Tibial nerve (tissue), 3 donors: ENCODE results near the gene SLC24A3.

Source experiments
- POLR2A ChIP-seq, 2 donors: fragments of 450-650 bp; IDR thresholded peaks; one replicate each; pipeline ENCODE4 v1.6.1; 2017; ENCODE audit warnings: antibody characterized with exemption in 2 of 2, mild to moderate bottlenecking in 2 of 2, moderate library complexity in 2 of 2
- TF ChIP-seq, protein P1 (sequence below), 5 experiments: fragments of 200-600 bp in 3 of 5; fragments of 450-650 bp in 2 of 5; sonication (generic) in 3 of 5; IDR thresholded peaks; one replicate each; pipeline ENCODE4 v1.5.1; 2016 to 2019; ENCODE audit warnings: antibody characterized with exemption in 5 of 5, mild to moderate bottlenecking in 3 of 5, moderate library complexity in 2 of 5

DNA sequence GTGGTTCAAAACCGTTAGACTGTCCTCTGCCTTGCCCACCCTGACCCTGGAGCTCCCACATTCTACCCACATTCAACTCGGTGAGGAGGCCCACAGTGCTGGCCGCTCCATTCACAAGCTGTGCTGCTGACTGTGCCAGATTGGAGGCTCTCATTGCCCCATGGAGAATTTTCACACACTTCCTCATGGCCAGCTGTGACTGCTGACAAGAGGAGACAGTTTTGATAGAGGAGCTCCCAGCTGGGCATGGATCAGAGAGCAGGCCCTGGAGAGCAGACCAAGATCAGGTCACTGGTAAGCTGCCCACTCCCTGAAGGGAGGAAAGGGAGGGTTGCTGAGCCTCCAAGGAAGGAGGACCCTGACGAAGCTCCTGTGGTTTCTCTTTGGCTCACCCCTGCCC, 299.5 kb downstream of the SLC24A3 start:
- TF ChIP-seq, protein P1, sequence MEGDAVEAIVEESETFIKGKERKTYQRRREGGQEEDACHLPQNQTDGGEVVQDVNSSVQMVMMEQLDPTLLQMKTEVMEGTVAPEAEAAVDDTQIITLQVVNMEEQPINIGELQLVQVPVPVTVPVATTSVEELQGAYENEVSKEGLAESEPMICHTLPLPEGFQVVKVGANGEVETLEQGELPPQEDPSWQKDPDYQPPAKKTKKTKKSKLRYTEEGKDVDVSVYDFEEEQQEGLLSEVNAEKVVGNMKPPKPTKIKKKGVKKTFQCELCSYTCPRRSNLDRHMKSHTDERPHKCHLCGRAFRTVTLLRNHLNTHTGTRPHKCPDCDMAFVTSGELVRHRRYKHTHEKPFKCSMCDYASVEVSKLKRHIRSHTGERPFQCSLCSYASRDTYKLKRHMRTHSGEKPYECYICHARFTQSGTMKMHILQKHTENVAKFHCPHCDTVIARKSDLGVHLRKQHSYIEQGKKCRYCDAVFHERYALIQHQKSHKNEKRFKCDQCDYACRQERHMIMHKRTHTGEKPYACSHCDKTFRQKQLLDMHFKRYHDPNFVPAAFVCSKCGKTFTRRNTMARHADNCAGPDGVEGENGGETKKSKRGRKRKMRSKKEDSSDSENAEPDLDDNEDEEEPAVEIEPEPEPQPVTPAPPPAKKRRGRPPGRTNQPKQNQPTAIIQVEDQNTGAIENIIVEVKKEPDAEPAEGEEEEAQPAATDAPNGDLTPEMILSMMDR (IDR thresholded peaks at IDR 0.05): no peak
- TF ChIP-seq POLR2A (IDR thresholded peaks at IDR 0.05): no peak
